Measurements from ENCODE around the gene LCN12. TPM values are rescaled to one million over a fixed set of nuclear protein-coding genes. Genes with fewer than 3 reads are reported as not detected.

LCN12 gene
- total RNA-seq, 4 donors from 2014 or later: not detected

DNA sequence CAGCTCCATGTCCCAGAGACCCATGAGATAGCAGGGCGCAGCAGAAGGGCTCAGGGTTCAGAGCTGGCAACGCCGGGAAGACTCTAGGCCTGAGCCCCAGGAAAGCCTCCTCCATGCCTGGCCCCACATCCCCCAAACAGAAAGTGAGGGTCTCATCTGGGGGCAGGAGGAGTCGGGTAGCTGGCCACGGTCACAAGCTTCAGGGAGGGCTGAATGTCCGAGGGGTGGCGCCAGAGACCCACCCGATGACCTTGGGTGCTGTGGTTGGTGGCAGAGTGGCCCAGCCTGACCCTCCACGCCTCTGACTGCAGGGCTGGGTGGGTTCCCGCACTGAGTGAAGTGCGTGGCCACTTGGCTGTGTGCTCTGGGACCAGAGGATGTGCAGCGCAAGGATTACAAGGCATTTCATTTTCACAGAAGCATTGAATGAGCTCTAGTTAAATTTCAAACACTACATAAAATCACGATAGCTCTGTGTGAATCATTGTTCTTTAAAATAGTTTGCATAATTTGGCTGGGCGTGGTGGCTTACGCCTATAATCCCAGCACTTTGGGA, 4.0 kb upstream of the LCN12 start:
- Histone ChIP-seq H3K9me3 (no peaks in the 10 kb centered on the region), H3K36me3 (peaks cover 0 to 3% of the 10 kb centered on the region in 2 donors), H3K4me3 (no peak overlapping the region), H3K27me3 (no peaks in the 10 kb centered on the region), H3K27ac (peak overlapping the region in 1 of 4 donors; percentile 29), H3K4me1 (peaks cover 0 to 47% (median 20%) of the 10 kb centered on the region in 3 donors)
- TF ChIP-seq POLR2A (IDR thresholded peaks at IDR 0.05) (no peak), POLR2AphosphoS5 (IDR thresholded peaks at IDR 0.05) (no peak)
- TF ChIP-seq, protein P1, sequence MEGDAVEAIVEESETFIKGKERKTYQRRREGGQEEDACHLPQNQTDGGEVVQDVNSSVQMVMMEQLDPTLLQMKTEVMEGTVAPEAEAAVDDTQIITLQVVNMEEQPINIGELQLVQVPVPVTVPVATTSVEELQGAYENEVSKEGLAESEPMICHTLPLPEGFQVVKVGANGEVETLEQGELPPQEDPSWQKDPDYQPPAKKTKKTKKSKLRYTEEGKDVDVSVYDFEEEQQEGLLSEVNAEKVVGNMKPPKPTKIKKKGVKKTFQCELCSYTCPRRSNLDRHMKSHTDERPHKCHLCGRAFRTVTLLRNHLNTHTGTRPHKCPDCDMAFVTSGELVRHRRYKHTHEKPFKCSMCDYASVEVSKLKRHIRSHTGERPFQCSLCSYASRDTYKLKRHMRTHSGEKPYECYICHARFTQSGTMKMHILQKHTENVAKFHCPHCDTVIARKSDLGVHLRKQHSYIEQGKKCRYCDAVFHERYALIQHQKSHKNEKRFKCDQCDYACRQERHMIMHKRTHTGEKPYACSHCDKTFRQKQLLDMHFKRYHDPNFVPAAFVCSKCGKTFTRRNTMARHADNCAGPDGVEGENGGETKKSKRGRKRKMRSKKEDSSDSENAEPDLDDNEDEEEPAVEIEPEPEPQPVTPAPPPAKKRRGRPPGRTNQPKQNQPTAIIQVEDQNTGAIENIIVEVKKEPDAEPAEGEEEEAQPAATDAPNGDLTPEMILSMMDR (IDR thresholded peaks at IDR 0.05): peak in 2 of 4 experiments; percentile 23 to 50
- ATAC-seq: no peak
- 45 to 54% methylated on average over 4 of the region's 15 CpGs for WGBS, 2 donors (ENCODE audit: low coverage in 1 of 2)

DNA sequence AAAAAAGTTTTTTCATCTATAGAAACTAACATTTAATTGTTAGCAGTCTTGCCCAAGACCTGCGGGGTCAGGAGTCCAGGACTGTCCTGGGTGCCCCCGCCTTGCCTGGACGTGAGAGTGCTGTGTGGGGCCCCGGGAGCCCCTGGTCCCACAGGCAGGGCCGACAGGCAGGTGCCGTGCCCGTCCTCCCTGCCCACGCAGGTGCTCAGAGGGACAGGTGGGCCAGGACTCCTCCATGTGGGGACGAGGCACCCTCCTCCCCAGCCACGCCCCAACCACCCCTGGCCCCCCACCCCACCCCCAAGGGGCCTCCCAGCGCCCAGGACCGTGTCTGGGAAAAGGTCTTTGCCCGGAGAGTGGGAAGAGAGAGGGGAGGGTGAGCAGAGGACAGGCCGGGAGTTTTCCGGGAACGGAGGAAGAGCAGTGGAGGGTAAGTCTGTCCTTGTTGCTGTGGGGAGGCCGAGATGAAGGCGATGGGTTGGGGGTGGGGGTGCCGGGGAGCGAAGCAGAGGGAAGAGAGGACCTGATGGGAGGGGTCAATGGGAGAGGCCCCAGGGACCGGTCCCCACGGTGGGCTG, 2.7 kb upstream of the LCN12 start:
- H3K4me1 ChIP-seq: peaks cover 0 to 38% (median 12%) of the 10 kb centered on the region in 3 donors
- H3K4me3 ChIP-seq: peak overlapping the region; percentile 45 to 77
- H3K27me3 ChIP-seq: no peaks in the 10 kb centered on the region
- no peaks in the 10 kb centered on the region for H3K9me3 ChIP-seq
- 0% methylated on average over 2 of the region's 22 CpGs; no CpG with 5 or more reads in 1 of the 2 donors for WGBS, 2 donors (ENCODE audit: low coverage in 1 of 2)
- TF ChIP-seq POLR2AphosphoS5 (IDR thresholded peaks at IDR 0.05) (no peak), POLR2A (IDR thresholded peaks at IDR 0.05) (no peak), EP300 (IDR thresholded peaks at IDR 0.05) (no peak)
- TF ChIP-seq, protein P1 (IDR thresholded peaks at IDR 0.05): no peak
- no peak for ATAC-seq
- H3K27ac ChIP-seq: peak overlapping the region; percentile 37 to 91 (median 91)
- H3K36me3 ChIP-seq: no peaks in the 10 kb centered on the region

DNA sequence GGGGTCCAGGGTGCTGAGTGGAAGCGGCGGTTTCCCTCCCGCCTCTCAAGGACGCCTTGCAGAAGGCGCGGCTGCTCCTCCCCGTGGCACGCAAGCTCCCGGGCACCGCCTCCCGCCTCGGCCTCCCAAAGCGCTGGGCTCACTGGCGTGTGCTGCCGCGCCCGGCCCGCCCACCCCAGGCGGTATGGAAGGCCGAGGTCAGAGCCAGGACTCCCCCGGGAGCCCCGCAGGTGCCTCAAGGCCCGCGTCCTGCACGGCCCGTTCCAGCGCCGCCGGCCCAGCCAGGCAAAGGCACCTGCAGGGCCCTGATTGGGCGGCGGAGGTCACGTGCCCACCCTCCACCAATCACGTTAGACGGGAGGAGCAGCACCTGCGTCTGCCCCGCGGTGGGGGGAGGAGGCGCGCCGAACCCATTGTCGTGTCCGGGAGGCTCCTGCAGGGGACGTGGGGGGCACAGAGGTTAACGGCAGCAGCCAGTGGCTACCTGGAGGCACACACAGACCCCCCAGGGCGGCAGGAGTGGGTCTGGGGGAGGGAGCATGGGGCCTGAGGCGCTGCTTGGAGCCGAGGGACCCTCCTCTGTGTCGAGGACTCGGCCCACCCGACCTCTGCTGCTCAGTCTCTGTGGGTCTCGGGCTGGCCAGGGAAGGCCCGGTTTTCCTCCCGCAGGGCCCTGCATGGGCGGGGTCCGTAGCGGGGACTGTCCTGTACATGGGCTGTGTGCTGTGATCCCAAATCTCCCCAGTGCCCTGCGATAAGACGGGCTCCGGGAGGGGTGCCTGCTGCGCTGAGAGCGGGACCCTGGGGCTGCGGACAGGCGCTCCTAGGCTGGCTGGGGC, 2.0 kb upstream of the LCN12 start:
- peak; percentile 92 for ATAC-seq
- H3K27ac ChIP-seq: peak overlapping the region; percentile 37 to 91 (median 91)
- no peaks in the 10 kb centered on the region for H3K27me3 ChIP-seq
- H3K4me1 ChIP-seq: peaks cover 0 to 34% (median 9%) of the 10 kb centered on the region in 3 donors
- no peaks in the 10 kb centered on the region for H3K36me3 ChIP-seq
- no peaks in the 10 kb centered on the region for H3K9me3 ChIP-seq
- WGBS, 2 donors (ENCODE audit: low coverage in 1 of 2): no CpG with 5 or more reads among the region's 63 CpGs
- peak overlapping the region; percentile 45 to 77 for H3K4me3 ChIP-seq
- TF ChIP-seq, protein P1 (IDR thresholded peaks at IDR 0.05): peak in 3 of 4 experiments; percentile 27 to 35 (median 34)
- no peak for TF ChIP-seq POLR2AphosphoS5 (IDR thresholded peaks at IDR 0.05)
- TF ChIP-seq POLR2A (IDR thresholded peaks at IDR 0.05): peak; percentile 56 to 72

DNA sequence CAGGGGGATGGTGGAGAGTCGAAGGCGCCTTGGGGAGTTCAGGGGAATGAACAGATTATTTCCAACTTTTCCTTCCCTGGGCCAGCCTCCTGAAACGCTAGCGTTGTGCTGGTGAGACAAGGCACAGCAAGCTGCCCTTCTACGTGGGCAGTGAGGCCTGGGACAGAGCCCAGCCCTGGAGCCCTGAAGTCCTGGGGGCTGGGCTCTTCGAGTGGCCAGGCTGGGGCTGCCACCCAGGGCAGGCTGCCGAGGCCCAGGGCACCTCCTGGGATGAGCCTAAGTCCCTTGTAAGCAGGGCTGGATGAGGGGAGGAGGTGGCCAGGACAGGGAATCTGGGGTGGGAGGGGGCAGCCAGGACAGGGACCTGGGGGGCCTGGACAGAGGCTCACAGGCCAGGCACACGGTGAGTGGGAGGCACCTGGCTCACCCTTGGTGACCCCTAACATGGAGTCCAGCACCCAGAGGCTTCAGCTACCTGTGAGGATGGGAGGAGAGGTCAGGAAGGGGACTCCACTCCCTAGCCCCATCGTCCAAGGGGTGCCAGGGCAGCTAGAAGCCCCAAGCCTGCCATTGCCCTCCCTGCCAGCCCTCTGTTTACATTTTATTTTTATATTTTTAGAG, 1.3 kb upstream of the LCN12 start:
- Histone ChIP-seq H3K36me3 (no peaks in the 10 kb centered on the region), H3K27me3 (no peaks in the 10 kb centered on the region), H3K9me3 (no peaks in the 10 kb centered on the region), H3K27ac (peak overlapping the region; percentile 37 to 91 (median 91)), H3K4me1 (peaks cover 0 to 32% (median 8%) of the 10 kb centered on the region in 3 donors), H3K4me3 (peak overlapping the region; percentile 45 to 77)
- 60% methylated on average over 1 of the region's 9 CpGs; no CpG with 5 or more reads in 1 of the 2 donors for WGBS, 2 donors (ENCODE audit: low coverage in 1 of 2)
- TF ChIP-seq POLR2AphosphoS5 (IDR thresholded peaks at IDR 0.05) (no peak), EP300 (IDR thresholded peaks at IDR 0.05) (no peak), POLR2A (IDR thresholded peaks at IDR 0.05) (no peak)
- TF ChIP-seq, protein P1 (IDR thresholded peaks at IDR 0.05): no peak
- ATAC-seq: no peak

All from gastroesophageal sphincter (tissue), 4 donors.